GM12801 (cell line): ENCODE data around the gene CORO1C.

Experiments used
- TF ChIP-seq, protein P1 (sequence below): IDR thresholded peaks from one replicate; pipeline ENCODE4 v1.5.1; 2011; ENCODE audit warnings: control low read depth; ENCODE audit not compliant: insufficient read length; ENCODE audit errors: extremely low read depth

CORO1C gene

DNA sequence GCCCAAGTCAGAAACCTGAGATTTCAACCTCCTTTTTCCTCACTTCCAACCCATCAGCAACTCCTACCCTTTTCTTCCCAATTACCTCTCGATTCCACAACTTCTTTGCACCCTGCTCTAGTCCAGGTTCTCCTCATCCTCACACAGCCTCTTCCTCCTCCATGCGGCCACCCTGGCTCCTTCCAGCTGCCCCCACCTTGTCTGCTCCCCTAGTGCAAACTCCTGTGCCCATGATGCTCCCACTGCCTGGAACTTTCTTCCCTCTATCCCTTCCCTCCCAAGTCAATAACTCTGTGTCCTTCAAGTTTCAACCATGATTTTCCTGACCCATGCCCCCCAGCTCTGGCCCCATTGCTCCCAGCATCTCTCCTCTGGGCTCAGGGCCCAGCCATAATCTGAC, 115.0 kb downstream of the CORO1C start:
- TF ChIP-seq, protein P1, sequence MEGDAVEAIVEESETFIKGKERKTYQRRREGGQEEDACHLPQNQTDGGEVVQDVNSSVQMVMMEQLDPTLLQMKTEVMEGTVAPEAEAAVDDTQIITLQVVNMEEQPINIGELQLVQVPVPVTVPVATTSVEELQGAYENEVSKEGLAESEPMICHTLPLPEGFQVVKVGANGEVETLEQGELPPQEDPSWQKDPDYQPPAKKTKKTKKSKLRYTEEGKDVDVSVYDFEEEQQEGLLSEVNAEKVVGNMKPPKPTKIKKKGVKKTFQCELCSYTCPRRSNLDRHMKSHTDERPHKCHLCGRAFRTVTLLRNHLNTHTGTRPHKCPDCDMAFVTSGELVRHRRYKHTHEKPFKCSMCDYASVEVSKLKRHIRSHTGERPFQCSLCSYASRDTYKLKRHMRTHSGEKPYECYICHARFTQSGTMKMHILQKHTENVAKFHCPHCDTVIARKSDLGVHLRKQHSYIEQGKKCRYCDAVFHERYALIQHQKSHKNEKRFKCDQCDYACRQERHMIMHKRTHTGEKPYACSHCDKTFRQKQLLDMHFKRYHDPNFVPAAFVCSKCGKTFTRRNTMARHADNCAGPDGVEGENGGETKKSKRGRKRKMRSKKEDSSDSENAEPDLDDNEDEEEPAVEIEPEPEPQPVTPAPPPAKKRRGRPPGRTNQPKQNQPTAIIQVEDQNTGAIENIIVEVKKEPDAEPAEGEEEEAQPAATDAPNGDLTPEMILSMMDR, result no peak

DNA sequence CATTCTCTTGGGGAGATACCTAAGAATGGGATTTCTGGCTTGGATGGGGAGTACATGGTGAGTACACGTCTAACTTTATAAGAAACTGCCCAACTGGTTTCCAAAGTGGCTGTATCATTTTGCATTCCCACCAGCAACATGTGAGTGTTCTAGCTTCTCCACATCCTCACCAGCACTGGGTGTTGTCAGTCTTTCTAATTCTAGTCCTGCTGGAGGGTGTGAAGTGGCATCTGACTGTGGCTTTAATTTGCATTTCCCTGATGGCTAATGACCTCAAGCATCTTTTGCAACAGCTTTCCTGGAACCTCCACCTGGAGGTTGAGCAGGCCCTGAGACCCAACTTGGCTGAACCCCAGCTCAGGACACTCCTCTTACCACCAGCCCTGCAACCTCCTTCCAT, 115.4 kb downstream of the CORO1C start:
- TF ChIP-seq, protein P1, result no peak

DNA sequence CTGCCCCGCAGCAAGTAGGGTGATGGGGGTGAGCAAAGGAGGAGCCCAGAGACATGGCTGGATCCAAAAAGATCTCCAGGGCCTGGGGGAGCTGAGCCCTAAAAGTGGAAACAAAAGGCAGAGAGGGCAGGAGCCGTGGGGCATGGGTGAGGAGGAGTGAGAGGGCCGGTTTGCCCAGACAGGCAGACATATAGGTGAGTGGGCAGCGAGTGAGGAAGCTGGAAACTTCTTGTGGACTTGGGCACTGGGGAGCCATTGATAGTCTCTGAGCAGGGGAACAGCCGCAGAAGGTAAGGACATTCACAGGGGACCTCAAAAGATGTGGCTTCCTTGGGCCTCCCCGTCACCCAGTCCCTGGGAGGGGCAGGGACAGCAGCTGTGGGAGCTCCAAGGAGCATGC, 116.7 kb downstream of the CORO1C start:
- TF ChIP-seq, protein P1, result no peak

DNA sequence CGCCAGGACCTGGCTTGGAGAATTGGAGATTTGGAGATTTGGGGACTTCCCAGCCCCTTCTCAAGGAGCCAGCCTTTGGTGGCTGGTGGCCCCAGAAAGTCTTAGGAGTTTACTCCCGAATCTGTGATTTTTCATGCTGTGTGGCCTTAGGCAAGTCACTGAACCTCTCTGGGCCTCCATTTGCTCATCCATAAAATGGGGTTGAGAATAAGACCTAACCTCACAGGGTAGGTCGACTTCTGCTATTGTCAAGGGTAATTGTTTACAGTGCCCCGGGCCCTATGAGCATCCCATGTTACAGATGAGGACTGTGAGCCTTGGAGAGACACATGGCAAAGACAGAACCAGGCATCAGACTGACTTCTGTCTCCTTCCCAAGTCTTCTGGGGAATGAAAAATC, 117.3 kb downstream of the CORO1C start:
- TF ChIP-seq, protein P1, result no peak

DNA sequence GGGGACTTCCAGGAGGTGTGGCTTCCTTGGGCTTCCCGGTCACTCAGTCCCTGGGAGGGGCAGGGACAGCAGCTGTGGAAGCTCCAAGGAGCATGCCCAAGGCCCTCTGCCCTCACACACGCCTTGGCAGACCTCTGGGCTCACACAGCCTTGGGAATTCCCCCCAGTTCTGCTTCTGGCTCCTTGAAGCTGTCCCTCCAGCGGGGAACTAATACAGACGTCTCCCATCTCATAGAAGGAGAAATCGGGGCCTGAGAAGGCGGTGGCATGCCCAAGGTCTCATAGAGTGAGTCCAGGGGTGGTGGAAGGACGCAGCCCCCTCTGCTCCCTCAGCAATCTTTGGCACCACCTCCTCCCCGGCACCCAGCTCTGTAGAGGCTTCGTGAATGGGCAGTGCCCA, 117.8 kb downstream of the CORO1C start:
- TF ChIP-seq, protein P1, result no peak

DNA sequence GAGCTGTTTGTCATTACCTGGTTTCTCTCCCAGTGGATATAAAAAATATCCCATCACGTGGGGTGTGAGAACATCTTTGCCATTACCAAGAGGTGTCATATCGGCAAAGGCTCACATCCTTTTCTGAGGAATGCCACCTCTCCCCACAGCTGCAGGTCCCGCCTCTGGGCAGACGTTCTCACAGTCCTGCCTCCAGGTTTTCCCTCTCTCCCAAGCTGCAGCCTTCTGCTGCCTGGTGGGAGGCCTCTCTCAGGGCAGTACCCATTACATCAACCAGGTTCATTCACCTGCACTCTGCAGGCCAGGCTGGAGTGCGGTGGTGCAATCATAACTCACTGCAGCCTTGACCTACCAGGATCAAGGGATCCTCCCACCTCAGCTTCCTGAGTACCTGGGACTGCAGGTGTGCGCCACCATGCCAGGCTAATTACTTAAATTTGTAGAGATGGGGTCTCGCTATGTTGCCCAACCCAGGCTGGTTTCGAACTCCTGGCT, 118.5 kb downstream of the CORO1C start:
- TF ChIP-seq, protein P1, result no peak

DNA sequence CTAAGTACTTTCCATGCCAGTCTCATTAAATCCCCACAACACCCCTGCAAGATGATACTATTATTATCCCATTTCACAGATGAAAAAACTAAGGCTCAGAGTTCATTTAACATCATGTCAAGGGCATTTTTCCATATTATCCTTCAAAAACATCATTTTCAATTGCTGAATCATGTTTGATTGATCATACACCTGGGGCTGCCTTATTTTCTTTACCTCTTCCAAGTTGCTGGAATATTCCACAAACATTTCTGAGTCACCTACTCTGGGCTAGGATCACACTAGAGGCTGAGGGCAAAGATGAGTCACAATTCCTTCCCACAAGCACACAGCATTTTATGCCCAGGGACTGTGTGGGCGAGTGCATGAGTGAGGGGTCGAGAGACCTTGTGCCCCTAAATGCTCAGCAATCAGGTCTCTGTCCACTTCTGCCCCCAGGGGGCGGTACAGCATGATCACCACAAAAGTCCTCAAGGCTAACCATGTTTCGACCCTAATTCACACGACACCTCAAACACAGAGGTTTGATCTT, 119.4 kb downstream of the CORO1C start:
- TF ChIP-seq, protein P1, result no peak
